Measurements from ENCODE around the gene COTL1. TPM values are rescaled to one million over a fixed set of nuclear protein-coding genes. Genes with fewer than 3 reads are reported as not detected.

Gene COTL1
- total and polyA plus RNA-seq, 9 of the 15 experiments (the other 6 are each of a cell fraction or from before 2014, with no cell fraction given): 27.7 to 185 (median 72.5) TPM

GRCh38 chr16:84618581-84619460, 943 bp upstream of the COTL1 start (continued):
- 0 out of 2 replicates have a peak, but pooled peaks have one; percentile 12 for TF ChIP-seq ZBTB26 (CRISPR knock-in tag; IDR thresholded peaks at IDR 0.05)
- 0 out of 4 replicates have a peak, but pooled peaks of 1 of the 2 experiments have one; percentile 11 for TF ChIP-seq TEAD1 (CRISPR knock-in tag; IDR thresholded peaks at IDR 0.05)
- no peak; the same call in 1 of the 2 replicates for TF ChIP-seq BCOR (IDR thresholded peaks at IDR 0.05)
- no peak for TF ChIP-seq SMAD3 (CRISPR knock-in tag; conservative IDR thresholded peaks at IDR 0.05)
- peak; percentile 23; the same call in 1 of the 2 replicates for TF ChIP-seq NFIC (IDR thresholded peaks at IDR 0.05)
- TF ChIP-seq ZNF76 (CRISPR knock-in tag; IDR thresholded peaks at IDR 0.05; ENCODE audit: borderline replicate concordance): no peak
- TF ChIP-seq ZBTB40 (IDR thresholded peaks at IDR 0.05): peak; percentile 52; the same call in 1 of the 2 replicates
- no peak for TF ChIP-seq ZBTB40 (CRISPR knock-in tag; IDR thresholded peaks at IDR 0.05)
- peak; percentile 43 for TF ChIP-seq NFRKB (IDR thresholded peaks at IDR 0.05; ENCODE audit: low read depth)
- TF ChIP-seq MEIS2 (IDR thresholded peaks at IDR 0.05; ENCODE audit: partially characterized antibody): no peak
- peak; percentile 41; the same call in 1 of the 2 replicates for TF ChIP-seq TEAD4 (IDR thresholded peaks at IDR 0.05; ENCODE audit: low read length)
- TF ChIP-seq TEAD4 (CRISPR knock-in tag; IDR thresholded peaks at IDR 0.05; ENCODE audit: borderline replicate concordance): no peak
- TF ChIP-seq ZNF589 (CRISPR knock-in tag; IDR thresholded peaks at IDR 0.05; ENCODE audit: low read depth): no peak
- no peak; a peak in 1 of 4 replicates for TF ChIP-seq RCOR1 (IDR thresholded peaks at IDR 0.05; ENCODE audit: borderline replicate concordance in 1 of 2, low read depth in 2 of 2, low read length in 2 of 2)
- no peak for TF ChIP-seq NR2F6 (CRISPR knock-in tag; IDR thresholded peaks at IDR 0.05)
- TF ChIP-seq HDAC2 (IDR thresholded peaks at IDR 0.05): peak; percentile 67; the same call in 1 of the 2 replicates
- TF ChIP-seq JUND (IDR thresholded peaks at IDR 0.05; ENCODE audit: borderline replicate concordance, low read depth, low read length): peak; percentile 85
- TF ChIP-seq JUND (tag; IDR thresholded peaks at IDR 0.05; ENCODE audit: borderline replicate concordance, low read depth, low read length): peak; percentile 93
- TF ChIP-seq MTA3 (IDR thresholded peaks at IDR 0.05; ENCODE audit: borderline replicate concordance): 0 out of 2 replicates have a peak, but pooled peaks have one; percentile 45

Data from K562 (cell line).